Neural cell (in vitro differentiated cells): ENCODE results near the gene SOCS6. TPM values are rescaled to one million over a fixed set of nuclear protein-coding genes. Genes with fewer than 3 reads are reported as not detected.

ENCODE experiments used
- H2AFZ ChIP-seq: fragments of 200-600, 300-800 bp; sonication (generic), shearing (Covaris generic); 2 replicates; pipeline ENCODE4 v1.6.0; 2014; ENCODE audit warnings: low read depth, mild to moderate bottlenecking, antibody characterized with exemption, low read length, moderate library complexity
- H3F3A ChIP-seq: fragments of 200-600 bp; shearing (Covaris generic); 2 replicates; pipeline ENCODE4 v1.6.1; 2016; ENCODE audit warnings: mild to moderate bottlenecking, moderate library complexity, mixed read lengths, antibody characterized with exemption, low read length; ENCODE audit not compliant: insufficient read depth, poor library complexity, severe bottlenecking
- H3K27ac ChIP-seq: fragments of 200-600, 300-800 bp; sonication (generic), shearing (Covaris generic); 2 replicates; pipeline ENCODE4 v1.5.1; 2014; ENCODE audit warnings: mild to moderate bottlenecking, low read length, moderate library complexity
- H3K27me3 ChIP-seq: fragments of 300-800, 200-600 bp; sonication (generic), shearing (Covaris generic); 2 replicates; pipeline ENCODE4 v1.6.0; 2014; ENCODE audit warnings: mild to moderate bottlenecking, low read depth, low read length, moderate library complexity; ENCODE audit not compliant: insufficient read depth
- H3K36me3 ChIP-seq: fragments of 300-800, 200-600 bp; sonication (generic), shearing (Covaris generic); 2 replicates; pipeline ENCODE4 v1.5.1; 2014; ENCODE audit warnings: mild to moderate bottlenecking, antibody characterized with exemption, low read length, moderate library complexity; ENCODE audit not compliant: insufficient read depth
- H3K4me2 ChIP-seq: fragments of 300-800, 200-600 bp; sonication (generic), shearing (Covaris generic); 2 replicates; pipeline ENCODE4 v1.6.0; 2014; ENCODE audit warnings: mild to moderate bottlenecking, low read length
- H3K4me3 ChIP-seq: fragments of 300-800, 200-600 bp; sonication (generic), shearing (Covaris generic); 2 replicates; pipeline ENCODE4 v1.5.1; 2014; ENCODE audit warnings: mild to moderate bottlenecking, low read length, moderate library complexity
- H3K79me2 ChIP-seq: fragments of 200-600 bp; shearing (Covaris generic); replicated peaks from 2 replicates; pipeline ENCODE4 v1.6.0; 2014; ENCODE audit warnings: mild to moderate bottlenecking, low read length, moderate library complexity; ENCODE audit not compliant: insufficient read depth
- H3K9ac ChIP-seq: fragments of 300-800, 200-600 bp; sonication (generic), shearing (Covaris generic); 2 replicates; pipeline ENCODE4 v1.6.1; 2016; ENCODE audit warnings: mild to moderate bottlenecking, low read length, mixed read lengths
- H3K9me2 ChIP-seq: fragments of 200-600 bp; shearing (Covaris generic); 2 replicates; pipeline ENCODE4 v1.6.1; 2016; ENCODE audit warnings: mild to moderate bottlenecking, low read length, mixed read lengths; ENCODE audit not compliant: insufficient read depth
- H3K9me3 ChIP-seq: fragments of 200-600, 300-800 bp; sonication (generic), shearing (Covaris generic); 2 replicates; pipeline ENCODE4 v1.6.1; 2016; ENCODE audit warnings: mild to moderate bottlenecking, mixed run types, low read length, moderate library complexity, mixed read lengths
- H4K20me1 ChIP-seq: fragments of 200-600 bp; shearing (Covaris generic); 2 replicates; pipeline ENCODE4 v1.6.1; 2016; ENCODE audit warnings: mild to moderate bottlenecking, mixed run types; ENCODE audit not compliant: insufficient read depth
- CTCF ChIP-seq: fragments of 450-650 bp; IDR thresholded peaks from 2 replicates; pipeline ENCODE4 v1.5.1; 2014; ENCODE audit warnings: antibody characterized with exemption, mild to moderate bottlenecking, moderate library complexity; ENCODE audit not compliant: poor library complexity, severe bottlenecking
- EP300 ChIP-seq: fragments of 450-650 bp; conservative IDR thresholded peaks from 2 replicates; pipeline ENCODE4 v1.6.1; 2014; ENCODE audit warnings: antibody characterized with exemption, mild to moderate bottlenecking, moderate library complexity; ENCODE audit not compliant: poor library complexity, severe bottlenecking
- POLR2AphosphoS5 ChIP-seq: IDR thresholded peaks from 2 replicates; pipeline ENCODE4 v1.6.1; 2012
- RAD21 ChIP-seq: fragments of 450-650 bp; conservative IDR thresholded peaks from 2 replicates; pipeline ENCODE4 v1.6.1; 2014; ENCODE audit warnings: antibody characterized with exemption, mild to moderate bottlenecking, moderate library complexity
- TAF1 ChIP-seq: IDR thresholded peaks from 2 replicates; pipeline ENCODE4 v1.6.1; 2012; ENCODE audit warnings: low read depth
- polyA plus RNA-seq: library from polyadenylated mRNA; depleted of rRNA; stranded (reverse); fragments of >200 nt; gene quantifications from 2 replicates; pipeline ENCODE4 v1.2.3, GENCODE V29; 2014
- TF ChIP-seq, protein P1 (sequence below): IDR thresholded peaks from 2 replicates; pipeline ENCODE4 v1.6.1; 2012; ENCODE audit warnings: borderline replicate concordance

SOCS6 gene
- polyA plus RNA-seq, 1 donor from 2014 or later, result 21.9 TPM

DNA sequence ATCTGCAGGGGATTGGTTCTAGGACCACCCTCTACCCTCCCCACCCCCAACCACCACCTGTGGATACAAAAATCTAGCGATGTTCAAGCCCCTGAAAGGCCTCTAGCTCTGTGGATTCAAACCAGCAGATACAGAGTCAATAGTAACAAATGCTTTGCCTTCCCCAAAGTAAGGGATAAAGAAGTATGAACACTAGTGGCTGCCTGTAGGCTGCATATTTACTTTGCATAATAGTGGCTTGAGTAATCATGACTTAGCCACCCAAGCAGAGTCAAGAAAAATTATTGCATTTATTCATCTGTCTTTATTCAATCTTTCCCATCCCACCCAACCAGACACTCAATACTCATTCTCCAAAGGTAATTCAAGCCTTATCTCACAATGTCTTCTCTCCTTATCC lies 43.8 kb downstream of the SOCS6 start:
- Histone ChIP-seq H3K27ac (no peak overlapping the region), H3K9ac (no peak overlapping the region), H2AFZ (no peak overlapping the region), H3K9me2 (no peaks in the 10 kb centered on the region), H3F3A (no peaks in the 10 kb centered on the region), H3K79me2 (peaks cover 1% of the 10 kb centered on the region), H3K4me3 (no peak overlapping the region), H4K20me1 (no peaks in the 10 kb centered on the region), H3K9me3 (no peaks in the 10 kb centered on the region), H3K27me3 (no peaks in the 10 kb centered on the region), H3K4me2 (no peak overlapping the region), H3K36me3 (no peaks in the 10 kb centered on the region)
- TF ChIP-seq, protein P1, sequence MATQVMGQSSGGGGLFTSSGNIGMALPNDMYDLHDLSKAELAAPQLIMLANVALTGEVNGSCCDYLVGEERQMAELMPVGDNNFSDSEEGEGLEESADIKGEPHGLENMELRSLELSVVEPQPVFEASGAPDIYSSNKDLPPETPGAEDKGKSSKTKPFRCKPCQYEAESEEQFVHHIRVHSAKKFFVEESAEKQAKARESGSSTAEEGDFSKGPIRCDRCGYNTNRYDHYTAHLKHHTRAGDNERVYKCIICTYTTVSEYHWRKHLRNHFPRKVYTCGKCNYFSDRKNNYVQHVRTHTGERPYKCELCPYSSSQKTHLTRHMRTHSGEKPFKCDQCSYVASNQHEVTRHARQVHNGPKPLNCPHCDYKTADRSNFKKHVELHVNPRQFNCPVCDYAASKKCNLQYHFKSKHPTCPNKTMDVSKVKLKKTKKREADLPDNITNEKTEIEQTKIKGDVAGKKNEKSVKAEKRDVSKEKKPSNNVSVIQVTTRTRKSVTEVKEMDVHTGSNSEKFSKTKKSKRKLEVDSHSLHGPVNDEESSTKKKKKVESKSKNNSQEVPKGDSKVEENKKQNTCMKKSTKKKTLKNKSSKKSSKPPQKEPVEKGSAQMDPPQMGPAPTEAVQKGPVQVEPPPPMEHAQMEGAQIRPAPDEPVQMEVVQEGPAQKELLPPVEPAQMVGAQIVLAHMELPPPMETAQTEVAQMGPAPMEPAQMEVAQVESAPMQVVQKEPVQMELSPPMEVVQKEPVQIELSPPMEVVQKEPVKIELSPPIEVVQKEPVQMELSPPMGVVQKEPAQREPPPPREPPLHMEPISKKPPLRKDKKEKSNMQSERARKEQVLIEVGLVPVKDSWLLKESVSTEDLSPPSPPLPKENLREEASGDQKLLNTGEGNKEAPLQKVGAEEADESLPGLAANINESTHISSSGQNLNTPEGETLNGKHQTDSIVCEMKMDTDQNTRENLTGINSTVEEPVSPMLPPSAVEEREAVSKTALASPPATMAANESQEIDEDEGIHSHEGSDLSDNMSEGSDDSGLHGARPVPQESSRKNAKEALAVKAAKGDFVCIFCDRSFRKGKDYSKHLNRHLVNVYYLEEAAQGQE, result no peak
- TF ChIP-seq TAF1, result no peak
- no peak for TF ChIP-seq CTCF

- Histone ChIP-seq H3K9me2 (no peaks in the 10 kb centered on the region), H2AFZ (no peak overlapping the region), H3K27ac (no peak overlapping the region), H3K36me3 (no peaks in the 10 kb centered on the region), H4K20me1 (no peaks in the 10 kb centered on the region), H3K27me3 (no peaks in the 10 kb centered on the region), H3K79me2 (no peaks in the 10 kb centered on the region), H3K9me3 (no peaks in the 10 kb centered on the region), H3K4me2 (no peak overlapping the region), H3F3A (no peaks in the 10 kb centered on the region), H3K4me3 (no peak overlapping the region), H3K9ac (no peak overlapping the region)
- TF ChIP-seq, protein P1, result no peak
- TF ChIP-seq POLR2AphosphoS5 (no peak), EP300 (no peak)
Observed at GRCh38 chr18:70333316-70333715, 44.5 kb downstream of the SOCS6 start.

- Histone ChIP-seq H2AFZ (no peak overlapping the region), H3K27me3 (no peaks in the 10 kb centered on the region)
Observed at GRCh38 chr18:70333757-70334156, 44.9 kb downstream of the SOCS6 start.

More at GRCh38 chr18:70333757-70334156, 44.9 kb downstream of the SOCS6 start:
- Histone ChIP-seq H3K9me3 (no peaks in the 10 kb centered on the region), H3K4me3 (no peak overlapping the region), H3K9me2 (no peaks in the 10 kb centered on the region), H3K79me2 (no peaks in the 10 kb centered on the region), H3K27ac (no peak overlapping the region), H3K4me2 (no peak overlapping the region), H3K9ac (no peak overlapping the region), H3F3A (no peaks in the 10 kb centered on the region), H4K20me1 (no peaks in the 10 kb centered on the region), H3K36me3 (no peaks in the 10 kb centered on the region)
- TF ChIP-seq TAF1, result no peak
- TF ChIP-seq RAD21, result no peak
- no peak for TF ChIP-seq EP300
